PC-9 (cell line): ENCODE measurements around the gene TLCD3B. TPM values are rescaled to one million over a fixed set of nuclear protein-coding genes. Genes with fewer than 3 reads are reported as not detected.

ENCODE experiments used
- BruUV-seq: library from RNA; stranded (reverse); fragments of 400-500 nt; replicated peaks from 2 replicates; lab custom pipeline; 2021; lab: Mats Ljungman, UMichigan
- CTCF ChIA-PET: fragments of 300-600 bp; sonication (Branson Sonifier 250); formaldehyde crosslinking; loops from one replicate; lab custom pipeline; 2022; ENCODE audit warnings: antibody characterized with exemption; lab: Charles Lee
- POLR2A ChIA-PET: fragments of 300-600 bp; sonication (Branson Sonifier 250); formaldehyde crosslinking; loops from one replicate; lab custom pipeline; 2022; ENCODE audit warnings: antibody characterized with exemption; ENCODE audit not compliant: unreplicated experiment; lab: Charles Lee
- DNase-seq, 2 experiments: peaks; one replicate each; pipeline versions ENCODE4 v3.0.0 to v3.0.0-alpha.2; 2015 to 2022; ENCODE audit warnings: mixed read lengths in 1 of 2
- H2AFZ ChIP-seq: fragments of 200-600 bp; sonication (generic); 2 replicates; pipeline ENCODE4 v1.8.1; 2017; ENCODE audit warnings: antibody characterized with exemption
- H3F3A ChIP-seq: fragments of 200-600 bp; sonication (generic); 2 replicates; pipeline ENCODE4 v1.8.1; 2017; ENCODE audit warnings: antibody characterized with exemption, mild to moderate bottlenecking, low read depth; ENCODE audit not compliant: insufficient read depth
- H3K27ac ChIP-seq: fragments of 200-600 bp; sonication (generic); 2 replicates; pipeline ENCODE4 v1.6.1; 2016; ENCODE audit warnings: mixed run types
- H3K27me3 ChIP-seq: fragments of 200-600 bp; sonication (generic); 2 replicates; pipeline ENCODE4 v1.6.1; 2016; ENCODE audit warnings: low read depth, mixed run types; ENCODE audit not compliant: insufficient read depth
- H3K36me3 ChIP-seq: fragments of 200-600 bp; sonication (generic); 2 replicates; pipeline ENCODE4 v1.6.1; 2016; ENCODE audit warnings: low read depth, mixed run types
- H3K4me1 ChIP-seq: fragments of 200-600 bp; sonication (generic); replicated peaks from 2 replicates; pipeline ENCODE4 v1.6.1; 2016; ENCODE audit warnings: mixed run types; ENCODE audit not compliant: insufficient read depth
- H3K4me2 ChIP-seq: fragments of 200-600 bp; sonication (generic); 2 replicates; pipeline ENCODE4 v1.6.1; 2017; ENCODE audit warnings: mixed run types
- H3K4me3 ChIP-seq: fragments of 200-600 bp; sonication (generic); 2 replicates; pipeline ENCODE4 v1.6.1; 2016; ENCODE audit warnings: mixed run types
- H3K79me2 ChIP-seq: fragments of 200-600 bp; sonication (generic); 2 replicates; pipeline ENCODE4 v1.6.1; 2017; ENCODE audit warnings: low read depth, mixed run types
- H3K9me2 ChIP-seq: fragments of 200-600 bp; sonication (generic); 2 replicates; pipeline ENCODE4 v1.8.1; 2017; ENCODE audit warnings: mild to moderate bottlenecking; ENCODE audit not compliant: insufficient read depth
- H3K9me3 ChIP-seq: fragments of 200-600 bp; sonication (generic); 2 replicates; pipeline ENCODE4 v1.8.1; 2016; ENCODE audit warnings: low read depth; ENCODE audit not compliant: insufficient read depth
- H4K20me1 ChIP-seq: fragments of 200-600 bp; sonication (generic); 2 replicates; pipeline ENCODE4 v1.8.1; 2017; ENCODE audit not compliant: insufficient read depth
- CTCF ChIP-seq: fragments of 200-600 bp; sonication (generic); conservative IDR thresholded peaks from 2 replicates; pipeline ENCODE4 v1.6.1; 2017; ENCODE audit warnings: mixed run types, antibody characterized with exemption, mild to moderate bottlenecking, moderate library complexity
- EZH2 ChIP-seq: fragments of 200-600 bp; sonication (generic); IDR thresholded peaks from 2 replicates; pipeline ENCODE4 v1.8.0; 2017; ENCODE audit warnings: antibody characterized with exemption, low read depth
- intact Hi-C: fragments of 100-400 bp; cut with micrococcal nuclease; formaldehyde crosslinking; loops from one replicate; pipeline ENCODE4 v1.10.0; 2022; ENCODE audit not compliant: unreplicated experiment
- total RNA-seq: library from RNA; stranded (reverse); gene quantifications from 2 replicates; pipeline ENCODE4 v1.2.3, GENCODE V29; 2021

The TLCD3B gene
- total RNA-seq, 1 experiment from 2014 or later: 5.8 TPM

- intact Hi-C loops: loop anchor here (1.0 to 5.0 kb wide), 3 partner anchors 70 to 134 kb away; partner anchors contain the start of genes ASPHD1, CDIPT and KCTD13
- H3K4me1 ChIP-seq: peaks cover 25% of the 10 kb centered on the region
- no peaks in the 10 kb centered on the region for H3K36me3 ChIP-seq
- peak overlapping the region; percentile 72 for H3K4me3 ChIP-seq
- no peak for TF ChIP-seq CTCF
- TF ChIP-seq EZH2: no peak
- no peak for DNase-seq
- no peak overlapping the region for H3K27ac ChIP-seq
- BruUV-seq: no TSS peak
- H3K79me2 ChIP-seq: peaks cover 11% of the 10 kb centered on the region
- H4K20me1 ChIP-seq: no peaks in the 10 kb centered on the region
- H3K27me3 ChIP-seq: no peaks in the 10 kb centered on the region
- ChIA-PET POLR2A (no interaction called here), CTCF (no interaction called here)
- H3K9me2 ChIP-seq: no peaks in the 10 kb centered on the region
- peak overlapping the region; percentile 78 for H3K4me2 ChIP-seq
- H3F3A ChIP-seq: peaks cover 35% of the 10 kb centered on the region
- no peaks in the 10 kb centered on the region for H3K9me3 ChIP-seq
- H2AFZ ChIP-seq: peak overlapping the region; percentile 99
Observed at GRCh38 chr16:29996766-29997250, 34.3 kb downstream of the TLCD3B start.

GRCh38 chr16:29995911-29996765 lies 34.9 kb downstream of the TLCD3B start, which contains the start of gene INO80E:
Gene INO80E (plus strand): TSS chr16:29996241. CDS start chr16:29996311, 70 bp downstream.
- Histone ChIP-seq H3K4me2 (peak within 1 kb of the TSS; percentile 78), H3K27me3 (no peaks in the 10 kb centered on the region), H3K4me1 (peaks cover 25% of the 10 kb centered on the region), H2AFZ (peak within 1 kb of the TSS; percentile 99), H3K27ac (peak within 1 kb of the TSS; percentile 74), H3K36me3 (no peaks in the 10 kb centered on the region), H3K9me3 (no peaks in the 10 kb centered on the region), H3K79me2 (peaks cover 11% of the 10 kb centered on the region), H3K9me2 (no peaks in the 10 kb centered on the region), H4K20me1 (no peaks in the 10 kb centered on the region), H3K4me3 (peak within 1 kb of the TSS; percentile 72), H3F3A (peaks cover 36% of the 10 kb centered on the region)
- intact Hi-C loops: loop anchor here (1.0 to 5.0 kb wide), 4 partner anchors 69 to 185 kb away; partner anchors contain the start of genes ASPHD1, CDIPT and KCTD13
- BruUV-seq: no TSS peak
- ChIA-PET CTCF (no interaction called here), POLR2A (interaction anchor here (0.6 to 0.7 kb wide), 2 partner anchors 20 to 23 kb away, joined by 3 to 5 read pairs; no protein-coding TSS in a partner anchor)
- DNase-seq: peak; percentile 91 to 100
- TF ChIP-seq CTCF: no peak
- no peak for TF ChIP-seq EZH2

GRCh38 chr16:29995324-29995910 lies 35.7 kb downstream of the TLCD3B start, which contains the start of gene HIRIP3:
Gene HIRIP3 (minus strand): TSS chr16:29995617. CDS start chr16:29995605, 12 bp downstream.
- H3K4me1 ChIP-seq: peaks cover 25% of the 10 kb centered on the region
- peaks cover 36% of the 10 kb centered on the region for H3F3A ChIP-seq
- peak; percentile 77 to 87 for DNase-seq
- H3K27me3 ChIP-seq: no peaks in the 10 kb centered on the region
- H3K79me2 ChIP-seq: peaks cover 11% of the 10 kb centered on the region
- intact Hi-C loops: loop anchor here (2.0 to 5.0 kb wide), 2 partner anchors 68 to 185 kb away; partner anchors contain the start of gene KCTD13
- no peaks in the 10 kb centered on the region for H3K9me2 ChIP-seq
- BruUV-seq: TSS peak; percentile 64
- H3K4me3 ChIP-seq: peak within 1 kb of the TSS; percentile 72
- H2AFZ ChIP-seq: peak within 1 kb of the TSS; percentile 99
- TF ChIP-seq CTCF: no peak
- TF ChIP-seq EZH2: no peak
- ChIA-PET POLR2A (interaction anchor here (0.6 to 0.7 kb wide), 3 partner anchors 19 to 33 kb away, joined by 3 to 5 read pairs (median 4); partner anchors contain the start of gene TMEM219), CTCF (interaction anchor here (1.0 kb wide), 1 partner anchor 22 kb away, joined by 5 read pairs; the partner anchor contains the start of gene TAOK2)
- H3K4me2 ChIP-seq: peak within 1 kb of the TSS; percentile 78
- H3K36me3 ChIP-seq: no peaks in the 10 kb centered on the region
- H3K9me3 ChIP-seq: no peaks in the 10 kb centered on the region
- no peaks in the 10 kb centered on the region for H4K20me1 ChIP-seq
- H3K27ac ChIP-seq: peak within 1 kb of the TSS; percentile 74
